NCI-H2081 (cell line): ENCODE results near the gene ZNF132.
"Not testable (repeated sequence)": the region's sequence is repeated elsewhere in the genome, so short reads cannot be mapped to it uniquely, and the experiment has no call there.

ENCODE experiments used
- DNase-seq, 2 experiments: peaks; one replicate each; lab custom pipeline; 2025; lab: John Stamatoyannopoulos, UW

The ZNF132 gene

GRCh38 chr19:58439576-58440554 lies at the start of gene ZNF132:
TSS of gene ZNF132 (minus strand) at chr19:58440153. CDS start at chr19:58439821, 332 bp downstream.
- peak; percentile 98 to 99 for DNase-seq

GRCh38 chr19:58484349-58484748 lies 44.4 kb upstream of the ZNF132 start:
- DNase-seq: not testable (repeated sequence)

GRCh38 chr19:58483776-58484175 lies 43.8 kb upstream of the ZNF132 start:
- DNase-seq: no peak

GRCh38 chr19:58482372-58482771 lies 42.4 kb upstream of the ZNF132 start:
- DNase-seq: no peak

GRCh38 chr19:58480831-58481230 lies 40.9 kb upstream of the ZNF132 start:
- DNase-seq: no peak

- no peak for DNase-seq
Measured at GRCh38 chr19:58480481-58480830, 40.5 kb upstream of the ZNF132 start.

GRCh38 chr19:58479736-58480480 lies 40.0 kb upstream of the ZNF132 start:
- DNase-seq: no peak

- DNase-seq: no peak
Measured at GRCh38 chr19:58479303-58479702, 39.4 kb upstream of the ZNF132 start.

- DNase-seq: no peak
Measured at GRCh38 chr19:58477871-58478270, 37.9 kb upstream of the ZNF132 start.

- DNase-seq: no peak
Measured at GRCh38 chr19:58477130-58477529, 37.2 kb upstream of the ZNF132 start.

- DNase-seq: peak in 1 of 2 experiments; percentile 7
Measured at GRCh38 chr19:58476498-58477015, 36.6 kb upstream of the ZNF132 start.

GRCh38 chr19:58475714-58476497 lies 36.0 kb upstream of the ZNF132 start, which contains the start of gene ZNF446:
TSS of gene ZNF446 (plus strand) at chr19:58476352. CDS start at chr19:58477219, 867 bp downstream.
- DNase-seq: peak; percentile 93 to 96

- DNase-seq: no peak
Measured at GRCh38 chr19:58474997-58475713, 35.2 kb upstream of the ZNF132 start.

- DNase-seq: no peak
Measured at GRCh38 chr19:58474291-58474996, 34.5 kb upstream of the ZNF132 start.

GRCh38 chr19:58473775-58474174 lies 33.8 kb upstream of the ZNF132 start:
- DNase-seq: no peak

- DNase-seq: no peak
Measured at GRCh38 chr19:58471736-58472135, 31.8 kb upstream of the ZNF132 start.

- not testable (repeated sequence) for DNase-seq
Measured at GRCh38 chr19:58470837-58471543, 31.0 kb upstream of the ZNF132 start.

- no peak for DNase-seq
Measured at GRCh38 chr19:58469241-58470013, 29.5 kb upstream of the ZNF132 start.
